Measurements from ENCODE around the gene CPA5.

The CPA5 gene

DNA sequence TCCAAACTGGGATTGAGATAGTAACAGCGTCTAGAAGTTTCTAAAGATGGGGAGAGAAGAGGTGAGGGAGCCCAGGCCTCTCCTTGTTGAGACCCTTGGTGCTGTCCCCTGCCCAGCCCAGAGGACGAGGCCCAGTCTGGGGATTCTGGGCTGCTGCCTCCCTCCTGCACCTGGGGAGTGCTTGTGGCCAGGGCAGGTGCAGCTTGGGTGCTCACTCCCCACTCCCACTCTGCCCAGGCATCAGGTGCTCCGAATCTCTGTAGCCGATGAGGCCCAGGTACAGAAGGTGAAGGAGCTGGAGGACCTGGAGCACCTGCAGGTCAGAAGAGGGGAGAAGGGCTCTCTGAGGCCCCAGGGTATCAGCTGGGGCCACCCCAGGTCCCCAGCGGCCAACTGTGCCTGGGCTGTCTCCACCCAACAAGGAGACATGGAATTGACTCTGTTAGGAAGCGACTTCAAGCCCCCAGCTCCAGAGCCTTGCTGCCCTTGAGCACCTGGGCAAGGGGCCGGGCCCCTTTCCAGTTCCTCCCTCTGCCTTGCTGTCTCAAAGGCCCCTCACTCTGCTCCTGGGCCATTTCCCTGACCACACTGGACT lies 36.3 kb downstream of the CPA5 start:
- no peak for DNase-seq

DNA sequence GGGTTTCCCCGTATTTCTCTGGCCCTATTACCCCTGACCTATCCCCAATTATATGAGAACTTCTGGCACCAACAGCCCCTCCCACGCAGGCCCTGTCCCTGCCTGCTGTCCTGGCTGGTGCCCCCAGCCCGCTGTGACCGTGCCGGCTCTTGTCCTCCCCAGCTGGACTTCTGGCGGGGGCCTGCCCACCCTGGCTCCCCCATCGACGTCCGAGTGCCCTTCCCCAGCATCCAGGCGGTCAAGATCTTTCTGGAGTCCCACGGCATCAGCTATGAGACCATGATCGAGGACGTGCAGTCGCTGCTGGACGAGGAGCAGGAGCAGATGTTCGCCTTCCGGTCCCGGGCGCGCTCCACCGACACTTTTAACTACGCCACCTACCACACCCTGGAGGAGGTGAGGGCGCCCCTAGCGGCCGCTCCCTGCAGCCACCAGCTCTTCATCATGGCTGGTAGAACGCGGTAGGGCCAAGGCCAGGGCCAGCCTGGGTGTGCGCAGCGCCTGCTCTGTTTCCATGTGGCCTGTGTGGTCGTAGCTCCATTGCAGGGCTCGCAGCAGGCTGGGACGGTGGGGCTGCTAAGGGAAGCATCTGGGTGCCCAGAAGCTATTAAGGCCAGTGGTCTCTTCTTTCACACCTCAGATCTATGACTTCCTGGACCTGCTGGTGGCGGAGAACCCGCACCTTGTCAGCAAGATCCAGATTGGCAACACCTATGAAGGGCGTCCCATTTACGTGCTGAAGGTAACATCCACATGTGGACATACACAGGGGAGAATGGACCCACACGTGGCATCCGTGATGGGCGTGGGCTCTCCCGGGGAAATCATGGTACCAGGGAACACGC lies 37.1 kb downstream of the CPA5 start:
- no peak for DNase-seq

DNA sequence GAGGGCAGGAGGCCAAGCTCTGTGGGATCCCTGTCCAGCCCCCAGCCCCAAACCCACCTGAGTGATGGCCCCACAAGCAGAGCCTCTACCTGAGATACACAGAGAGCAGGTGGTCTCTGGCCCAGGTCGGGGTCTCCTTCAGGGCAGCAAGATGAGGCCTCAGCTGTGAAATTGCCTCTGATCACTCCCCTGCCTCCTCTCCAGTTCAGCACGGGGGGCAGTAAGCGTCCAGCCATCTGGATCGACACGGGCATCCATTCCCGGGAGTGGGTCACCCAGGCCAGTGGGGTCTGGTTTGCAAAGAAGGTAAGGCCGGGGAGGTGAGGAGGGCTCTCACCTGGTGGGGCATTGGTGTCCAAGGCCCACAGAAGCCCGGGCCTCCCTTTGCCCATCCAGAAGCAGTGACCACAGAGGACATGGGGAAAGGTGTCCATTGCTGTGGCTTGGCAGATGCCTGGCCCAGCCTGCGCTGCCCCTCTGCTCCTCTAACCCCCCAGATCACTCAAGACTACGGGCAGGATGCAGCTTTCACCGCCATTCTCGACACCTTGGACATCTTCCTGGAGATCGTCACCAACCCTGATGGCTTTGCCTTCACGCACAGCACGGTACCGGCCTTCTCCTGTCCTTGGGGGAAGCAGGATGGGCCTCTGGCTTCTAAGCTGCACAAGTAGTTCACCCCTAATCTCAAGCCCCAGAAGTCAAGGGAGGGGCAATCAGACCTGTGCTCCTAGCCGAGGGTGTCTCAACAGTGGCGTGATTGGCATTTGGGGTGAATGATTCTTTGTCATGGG lies 38.8 kb downstream of the CPA5 start:
- no peak for DNase-seq

GRCh38 chr7:130384371-130384801 lies 39.8 kb downstream of the CPA5 start:
- no peak for DNase-seq

DNA sequence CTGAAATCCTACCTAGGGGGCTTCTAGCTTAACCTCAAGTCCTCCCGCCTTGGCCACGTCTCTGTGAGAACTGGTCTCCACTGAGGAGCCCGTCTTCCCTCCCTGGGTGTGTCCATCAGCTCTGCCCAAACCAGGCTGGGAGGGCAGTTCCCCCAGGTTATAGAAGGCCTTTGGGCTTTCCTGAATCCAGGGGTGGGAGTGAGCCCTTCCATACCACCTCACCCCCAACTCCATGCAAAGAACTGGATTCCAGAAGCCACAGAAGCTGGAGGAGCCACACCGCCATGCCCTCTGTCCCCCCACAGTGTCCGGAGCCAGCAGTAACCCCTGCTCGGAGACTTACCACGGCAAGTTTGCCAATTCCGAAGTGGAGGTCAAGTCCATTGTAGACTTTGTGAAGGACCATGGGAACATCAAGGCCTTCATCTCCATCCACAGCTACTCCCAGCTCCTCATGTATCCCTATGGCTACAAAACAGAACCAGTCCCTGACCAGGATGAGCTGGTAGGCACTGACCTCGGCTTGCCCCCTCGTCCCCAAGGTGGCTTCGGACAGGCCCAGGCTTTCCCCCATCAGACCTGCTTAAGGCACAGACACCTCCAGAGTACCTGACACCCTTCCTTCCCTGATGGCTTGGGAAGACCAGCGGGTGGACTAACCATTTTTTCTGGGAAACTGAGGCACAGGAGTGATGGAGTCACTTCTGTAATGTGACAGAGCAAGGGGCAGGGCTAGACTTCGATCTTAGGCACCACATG lies 40.4 kb downstream of the CPA5 start:
- no peak for DNase-seq

- no peak for DNase-seq
Measured at GRCh38 chr7:130385600-130386066, 41.0 kb downstream of the CPA5 start.

DNA sequence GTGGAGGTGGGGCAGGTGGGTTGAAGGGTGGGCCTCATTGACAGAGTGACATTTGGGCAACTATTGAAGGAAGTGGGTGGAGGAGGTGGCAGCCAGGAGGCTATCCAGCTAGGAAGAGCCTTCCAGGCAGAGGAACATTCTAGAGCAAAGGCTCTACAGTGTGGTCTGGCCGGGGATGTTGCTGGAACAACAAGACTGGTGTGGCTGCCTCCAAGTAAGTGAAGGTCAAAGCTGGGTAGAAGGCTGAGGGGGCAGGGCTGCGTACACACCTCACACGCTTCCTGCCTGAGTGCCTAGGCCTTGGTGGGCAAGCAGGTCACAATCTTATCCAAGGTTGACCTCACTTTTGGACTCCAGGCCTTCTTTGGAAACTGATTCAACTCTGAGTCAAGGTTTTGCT lies 42.3 kb downstream of the CPA5 start:
- DNase-seq: no peak

DNA sequence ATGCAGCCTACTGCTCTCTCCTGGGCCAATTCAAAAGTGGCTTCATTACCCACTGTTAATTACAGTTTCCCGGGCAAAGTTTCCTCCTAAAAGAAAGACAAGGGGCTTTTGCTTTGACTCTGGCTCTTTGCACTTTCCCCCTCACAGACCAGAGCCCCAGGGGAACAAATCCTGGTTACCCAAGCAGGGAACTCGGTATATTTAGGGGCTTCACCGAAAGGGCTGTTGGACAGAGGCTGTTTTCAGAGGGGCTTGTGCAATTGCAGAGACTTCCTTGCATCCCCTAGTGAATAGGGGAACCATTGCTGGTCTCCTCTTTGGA lies 42.7 kb downstream of the CPA5 start:
- no peak for DNase-seq

GRCh38 chr7:130387628-130388403 lies 43.2 kb downstream of the CPA5 start:
- peak; percentile 11 for DNase-seq

GRCh38 chr7:130388671-130389070 lies 44.1 kb downstream of the CPA5 start:
- DNase-seq: no peak

DNA sequence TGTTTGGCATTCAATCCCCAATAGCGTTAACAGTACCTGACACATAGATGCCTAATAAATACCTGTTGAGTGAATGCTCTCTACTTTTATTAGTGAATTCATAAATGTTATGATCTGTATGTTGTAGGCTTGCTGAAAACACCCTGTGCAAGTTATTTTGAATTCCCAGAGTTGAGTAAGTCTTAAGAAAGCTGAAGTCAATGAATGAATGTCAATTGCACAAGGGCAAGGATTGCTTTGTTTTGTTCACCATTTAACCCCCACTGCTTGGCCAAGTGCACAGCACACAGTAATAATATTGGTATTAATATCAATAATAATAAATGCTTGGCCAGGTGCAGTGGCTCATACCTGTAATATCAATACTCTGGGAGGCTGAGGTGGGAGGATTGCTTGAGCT lies 45.9 kb downstream of the CPA5 start:
- DNase-seq: no peak

DNA sequence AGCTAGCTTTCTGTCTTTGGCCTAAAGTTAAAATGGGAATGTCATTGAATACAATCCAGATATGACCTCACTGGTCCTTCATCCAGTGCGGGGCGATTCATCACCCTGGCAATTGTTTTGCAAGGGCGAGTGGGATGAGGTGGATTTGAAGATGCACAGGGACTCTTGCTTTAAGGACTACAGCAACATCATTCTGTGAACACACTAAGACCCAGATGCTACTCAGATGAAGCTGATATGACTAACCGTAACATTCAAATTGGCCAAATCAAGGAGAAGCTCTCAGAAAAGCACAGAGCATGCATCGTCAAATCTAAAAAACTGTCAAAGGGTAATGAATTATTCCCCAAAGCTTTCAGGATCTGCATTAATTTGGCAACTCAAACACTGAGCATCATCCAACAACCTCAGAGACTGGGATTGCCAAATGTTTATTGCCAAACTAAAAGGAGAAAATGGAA lies 48.5 kb downstream of the CPA5 start:
- no peak for DNase-seq

DNA sequence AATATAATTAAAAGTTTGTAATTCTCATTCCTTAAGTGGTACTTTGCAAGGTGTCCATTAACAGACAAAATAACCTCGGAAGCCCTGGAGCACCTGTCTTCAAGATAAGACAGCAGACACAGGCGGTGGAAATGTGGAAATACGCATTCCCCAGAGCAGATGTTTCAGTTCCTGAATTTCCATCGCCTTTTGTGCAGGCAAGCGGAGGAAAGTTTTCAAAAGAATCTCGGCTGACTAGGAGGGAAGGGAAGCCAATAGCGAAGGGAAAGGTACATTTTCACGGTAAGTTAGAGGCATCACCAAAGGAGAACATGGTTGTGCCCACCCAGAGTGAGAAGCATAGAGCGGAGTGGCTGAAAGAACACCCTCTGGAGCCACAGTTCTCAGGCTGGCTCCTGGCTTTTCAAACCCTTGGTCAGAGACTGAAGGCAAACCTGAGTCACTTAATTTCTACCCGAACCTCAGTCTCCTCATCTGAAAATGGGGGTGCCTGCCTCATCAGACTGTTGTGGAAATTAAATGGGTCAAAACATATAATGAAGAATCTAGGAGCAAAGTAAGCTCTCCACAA lies 49.3 kb downstream of the CPA5 start:
- no peak for DNase-seq

DNA sequence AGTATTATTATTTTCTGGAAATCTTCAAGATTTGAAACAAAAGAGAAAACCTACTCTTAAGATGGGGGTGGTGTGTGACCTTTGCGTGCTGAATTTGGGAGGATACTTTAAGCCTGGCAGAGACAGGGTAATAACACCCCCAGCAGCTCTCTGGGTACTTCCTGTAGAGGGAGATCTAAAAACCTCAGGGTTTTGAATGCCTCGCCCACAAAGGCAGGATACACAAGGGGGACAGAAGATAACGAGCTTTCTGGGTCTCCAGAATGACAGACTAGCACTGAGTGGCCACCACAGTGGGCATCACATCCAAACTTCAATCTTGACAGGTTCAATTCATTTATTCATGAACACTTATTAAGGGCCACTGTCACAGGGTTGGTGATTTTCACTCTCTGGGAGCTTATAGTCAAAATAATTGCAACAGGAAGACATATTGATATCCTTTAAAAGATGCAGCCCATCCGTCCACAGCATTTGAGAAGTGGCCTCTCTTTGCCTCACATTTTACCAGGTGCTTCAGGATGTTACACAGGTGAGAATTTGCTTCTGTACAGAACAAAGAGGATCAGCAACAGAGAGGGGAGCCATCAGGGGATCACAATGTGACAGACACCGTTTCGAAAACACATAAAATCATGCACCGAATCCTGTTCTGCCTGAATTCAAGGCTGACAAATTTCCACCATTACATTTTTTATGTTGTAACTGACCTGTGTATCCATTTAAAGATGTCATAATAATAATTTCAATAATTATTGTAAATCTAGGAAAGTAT lies 50.0 kb downstream of the CPA5 start:
- no peak for DNase-seq

DNA sequence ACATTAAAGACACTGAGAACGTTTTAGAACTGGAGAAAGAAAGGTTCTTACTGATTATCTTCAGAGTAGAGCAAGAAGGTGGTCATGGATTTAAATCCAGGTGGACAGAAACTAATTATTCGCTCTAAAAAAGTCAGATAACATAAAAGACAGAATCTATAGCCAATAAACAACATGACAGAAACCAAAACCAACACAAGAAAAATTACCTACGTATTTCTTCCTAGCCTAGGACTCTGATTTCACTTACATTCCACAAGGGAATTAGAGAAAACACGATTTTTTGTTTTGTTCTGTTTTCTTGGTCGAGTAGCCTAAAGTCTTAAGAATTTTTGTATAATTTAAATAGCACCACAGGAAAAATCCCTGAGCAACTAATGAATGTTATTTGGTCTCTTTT lies 50.8 kb downstream of the CPA5 start:
- no peak for DNase-seq

DNA sequence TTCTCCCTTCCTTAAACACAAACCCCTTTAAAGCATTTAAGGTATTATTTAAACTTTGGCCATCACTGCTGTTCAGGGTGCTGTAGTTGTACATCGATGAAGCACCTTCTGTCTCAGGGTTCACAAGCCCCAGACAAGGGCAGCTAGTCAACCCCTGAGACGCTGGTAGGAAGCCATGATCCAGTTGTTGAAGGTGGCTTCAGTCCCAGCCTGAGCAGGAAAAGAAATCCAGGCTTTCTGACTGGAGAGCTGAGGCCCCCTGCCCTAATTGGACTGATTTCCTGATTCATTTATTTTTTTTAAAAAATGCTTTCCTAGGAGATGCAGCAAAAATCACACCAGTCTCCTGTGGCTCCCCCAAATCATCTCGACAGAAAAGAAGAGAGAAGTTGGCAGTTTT lies 51.5 kb downstream of the CPA5 start:
- DNase-seq: no peak

DNA sequence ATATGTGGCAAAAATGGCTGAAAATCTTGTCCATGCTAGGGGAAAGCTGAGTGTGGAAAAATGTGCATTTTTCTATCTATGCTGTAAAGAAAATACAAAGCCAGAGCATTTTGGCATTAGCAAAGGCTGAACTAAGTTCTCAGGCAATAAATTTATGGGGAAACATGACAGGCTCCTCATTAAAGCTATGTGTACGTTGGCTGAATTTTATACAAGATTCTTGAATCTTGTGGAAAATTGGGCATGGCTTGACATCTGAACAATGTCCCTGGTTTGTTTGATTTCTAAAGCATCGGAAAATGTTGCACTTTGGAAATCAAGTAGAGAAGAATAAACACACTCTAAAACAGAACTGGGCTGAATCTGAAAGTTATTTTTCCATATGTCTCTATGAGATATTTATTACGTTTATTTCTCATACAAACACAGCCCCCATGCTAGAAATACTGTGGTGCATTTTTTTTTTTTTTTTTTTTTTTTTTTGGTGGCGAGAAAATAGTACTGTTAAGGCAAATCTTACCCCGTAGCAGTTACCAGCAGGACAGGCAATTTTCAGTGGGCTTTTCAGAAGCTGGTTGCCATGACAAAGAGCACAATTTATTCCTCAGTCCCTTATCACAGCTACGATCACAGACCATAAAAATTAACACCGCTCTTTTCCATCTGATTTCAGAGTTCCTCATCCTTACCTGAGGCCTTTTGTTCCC lies 52.6 kb downstream of the CPA5 start:
- DNase-seq: peak; percentile 98

DNA sequence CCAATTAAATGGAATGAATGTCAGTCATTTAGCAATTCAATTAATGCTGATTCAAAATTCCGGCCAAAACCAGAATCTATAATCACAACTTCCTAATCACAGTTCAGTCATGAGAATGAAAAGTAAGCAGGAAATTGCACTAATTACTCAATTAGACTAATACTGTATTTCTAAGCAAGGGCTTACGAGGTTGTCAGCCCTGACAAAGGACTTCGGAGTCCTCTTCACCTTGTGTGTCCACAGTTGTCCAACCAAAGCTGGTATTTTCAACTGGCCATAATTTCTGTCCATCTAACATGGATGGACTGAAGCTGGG lies 53.1 kb downstream of the CPA5 start:
- DNase-seq: peak; percentile 98

DNA sequence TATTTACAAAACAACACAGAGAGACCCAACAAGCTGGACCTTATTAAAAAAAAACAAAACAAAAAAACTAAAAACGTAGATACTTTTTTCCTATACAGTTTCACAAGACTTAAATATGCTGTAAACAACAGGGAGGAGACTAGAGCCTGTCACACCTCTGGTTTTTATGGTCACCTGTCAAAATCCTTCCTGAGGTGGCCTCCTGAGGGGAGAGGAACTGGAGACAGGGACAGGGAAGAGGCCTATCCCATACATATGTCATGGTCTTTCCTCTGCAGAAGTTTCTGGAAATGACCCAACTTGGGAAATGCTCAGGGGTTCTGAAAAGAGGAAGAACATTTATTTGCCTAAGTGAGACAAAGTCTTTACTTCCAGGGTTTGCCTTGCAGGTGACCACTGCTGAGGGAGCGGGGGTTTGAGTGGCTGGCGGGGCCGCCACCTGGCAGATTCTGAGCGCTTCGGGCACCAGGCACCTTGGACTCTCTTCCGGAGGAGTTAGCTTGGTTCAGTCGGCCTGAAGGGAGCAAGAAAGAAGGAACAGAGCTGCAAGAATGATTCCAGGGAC lies 54.0 kb downstream of the CPA5 start:
- DNase-seq: no peak

DNA sequence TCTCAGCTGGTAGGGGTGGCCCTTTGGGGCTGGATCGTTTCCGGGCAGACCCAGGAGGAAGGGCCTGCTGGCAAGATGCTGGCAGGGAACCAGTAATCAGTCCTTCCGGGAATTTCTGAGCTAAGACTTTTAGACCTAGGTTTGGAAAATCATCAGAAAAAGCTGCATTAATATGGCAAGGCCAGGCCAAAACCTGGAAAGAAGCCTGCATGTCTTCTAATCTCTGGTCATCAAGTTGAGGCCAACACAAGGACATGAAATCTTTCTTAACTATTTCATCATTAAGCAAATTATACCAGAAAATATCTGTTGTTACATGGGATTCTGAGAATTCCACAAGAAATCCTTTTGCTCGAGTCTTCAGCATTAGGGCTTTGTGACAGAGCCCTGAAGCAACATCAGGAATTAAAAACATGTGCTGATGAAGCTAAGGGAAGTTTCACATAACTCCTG lies 55.5 kb downstream of the CPA5 start:
- no peak for DNase-seq

Data from NCI-H146 (cell line).